HG03457 (cell line): ENCODE results near the gene NNAT.
"Not testable (repeated sequence)": the region's sequence is repeated elsewhere in the genome, so short reads cannot be mapped to it uniquely, and the experiment has no call there.

ENCODE experiments used
- ATAC-seq: cut with Tn5 transposase; IDR thresholded peaks from one replicate; pipeline ENCODE4 v1.9.1; 2021; ENCODE audit warnings: moderate number of reproducible peaks; ENCODE audit not compliant: unreplicated experiment

NNAT gene

GRCh38 chr20:37538003-37538402 lies 17.0 kb downstream of the NNAT start:
- no peak for ATAC-seq

GRCh38 chr20:37539424-37539823 lies 18.4 kb downstream of the NNAT start:
- no peak for ATAC-seq

GRCh38 chr20:37540001-37540400 lies 19.0 kb downstream of the NNAT start:
- ATAC-seq: no peak

- not testable (repeated sequence) for ATAC-seq
Observed at GRCh38 chr20:37540838-37541237, 19.8 kb downstream of the NNAT start.

- no peak for ATAC-seq
Observed at GRCh38 chr20:37541326-37541725, 20.3 kb downstream of the NNAT start.

- no peak for ATAC-seq
Observed at GRCh38 chr20:37542281-37542680, 21.2 kb downstream of the NNAT start.

GRCh38 chr20:37543828-37544227 lies 22.8 kb downstream of the NNAT start:
- no peak for ATAC-seq

- no peak for ATAC-seq
Observed at GRCh38 chr20:37544386-37544785, 23.3 kb downstream of the NNAT start.

- ATAC-seq: no peak
Observed at GRCh38 chr20:37545516-37545915, 24.5 kb downstream of the NNAT start.

GRCh38 chr20:37547912-37548311 lies 26.9 kb downstream of the NNAT start:
- ATAC-seq: no peak

- ATAC-seq: not testable (repeated sequence)
Observed at GRCh38 chr20:37550101-37550920, 29.3 kb downstream of the NNAT start.

GRCh38 chr20:37551660-37552059 lies 30.6 kb downstream of the NNAT start:
- ATAC-seq: not testable (repeated sequence)

GRCh38 chr20:37552415-37552814 lies 31.4 kb downstream of the NNAT start:
- ATAC-seq: no peak

GRCh38 chr20:37554721-37555298 lies 33.8 kb downstream of the NNAT start:
- ATAC-seq: not testable (repeated sequence)

GRCh38 chr20:37556538-37556937 lies 35.5 kb downstream of the NNAT start:
- ATAC-seq: no peak

- ATAC-seq: no peak
Observed at GRCh38 chr20:37558306-37558705, 37.3 kb downstream of the NNAT start.

- no peak for ATAC-seq
Observed at GRCh38 chr20:37558779-37559178, 37.7 kb downstream of the NNAT start.

GRCh38 chr20:37559312-37560027 lies 38.4 kb downstream of the NNAT start:
- ATAC-seq: no peak

- ATAC-seq: no peak
Observed at GRCh38 chr20:37560629-37561028, 39.6 kb downstream of the NNAT start.

GRCh38 chr20:37562695-37563480 lies 41.8 kb downstream of the NNAT start:
- no peak for ATAC-seq

- no peak for ATAC-seq
Observed at GRCh38 chr20:37564016-37564387, 43.0 kb downstream of the NNAT start.
